IPS-NIHi7 (cell line): ENCODE data around the gene RICTOR.
"Not testable (repeated sequence)": the region's sequence is repeated elsewhere in the genome, so short reads cannot be mapped to it uniquely, and the experiment has no call there.

Experiments used
- DNase-seq: peaks from one replicate; pipeline ENCODE4 v3.0.0; 2012; ENCODE audit warnings: mixed read lengths; ENCODE audit errors: extremely low spot score

Gene RICTOR

GRCh38 chr5:39009280-39009679, 64.9 kb downstream of the RICTOR start:
- no peak for DNase-seq

- no peak for DNase-seq
These were observed 67.5 kb downstream of the RICTOR start for GRCh38 chr5:39006650-39007049.

DNA sequence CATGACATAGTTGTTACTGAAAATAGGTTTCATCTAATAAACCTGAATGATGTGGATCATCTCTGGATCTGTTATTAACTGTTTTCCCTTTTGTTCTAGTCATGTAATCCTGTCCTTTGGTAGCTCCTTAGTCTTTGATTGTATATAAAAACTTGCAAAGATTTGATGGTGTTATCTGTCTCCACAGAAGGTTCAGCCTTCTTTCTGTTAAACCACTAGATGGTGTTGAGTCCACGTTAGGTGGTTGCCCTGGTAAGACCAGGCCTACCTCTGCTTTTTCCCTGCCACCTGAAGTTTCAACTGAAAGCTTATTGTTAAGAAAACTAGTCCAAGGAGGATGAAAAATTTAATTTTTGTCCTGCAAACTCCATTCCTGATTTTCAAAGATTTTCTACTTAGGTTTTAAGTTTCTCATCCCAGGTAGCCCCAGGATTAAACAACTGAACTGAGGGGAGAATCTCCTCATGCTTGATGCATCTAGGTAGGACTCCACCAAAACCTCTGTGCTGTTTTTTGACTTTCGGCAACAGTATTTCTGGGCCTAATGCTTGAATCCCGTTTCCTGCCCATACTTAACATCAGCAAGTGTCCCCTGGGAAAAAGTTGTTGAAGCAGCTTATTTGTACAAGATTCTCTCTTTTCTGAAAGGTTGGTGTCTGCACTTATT, 68.5 kb downstream of the RICTOR start:
- DNase-seq: peak; percentile 24

DNA sequence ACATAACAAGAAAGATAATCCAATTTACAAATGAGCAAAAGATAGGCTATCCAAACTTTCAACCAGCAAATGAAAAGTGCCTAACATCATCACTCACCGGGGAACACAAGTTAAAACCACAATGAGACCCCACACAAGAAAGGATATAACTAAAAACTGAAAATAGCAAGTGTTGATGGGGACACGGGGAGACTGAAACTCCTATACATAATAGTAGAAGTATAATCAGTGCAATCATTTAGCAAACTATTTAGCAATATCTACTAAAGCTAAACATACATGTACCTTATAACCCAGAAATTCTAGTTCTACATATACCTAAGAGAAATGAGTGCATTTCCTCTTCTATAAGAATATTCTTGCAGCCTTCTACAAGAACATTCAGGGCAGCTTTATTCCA, 72.5 kb downstream of the RICTOR start:
- no peak for DNase-seq

DNA sequence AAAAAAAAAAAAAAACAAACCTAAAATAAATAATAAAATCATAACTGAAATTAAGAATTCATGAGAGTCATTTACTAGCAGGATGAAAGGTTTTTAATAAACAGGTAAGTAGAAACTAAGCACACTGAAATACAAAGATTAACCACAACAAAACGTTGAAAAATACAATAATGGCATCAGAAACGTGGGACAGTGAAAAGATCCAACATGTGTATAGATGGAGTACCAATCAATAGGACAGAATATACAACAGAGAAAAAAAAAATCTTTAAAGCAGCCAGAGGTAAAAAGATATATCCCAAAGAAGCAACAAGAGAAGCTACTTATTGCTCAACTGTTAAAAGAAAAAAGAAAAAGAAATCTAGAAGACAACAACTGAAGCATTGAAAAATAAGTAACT, 75.2 kb downstream of the RICTOR start:
- no peak for DNase-seq

DNA sequence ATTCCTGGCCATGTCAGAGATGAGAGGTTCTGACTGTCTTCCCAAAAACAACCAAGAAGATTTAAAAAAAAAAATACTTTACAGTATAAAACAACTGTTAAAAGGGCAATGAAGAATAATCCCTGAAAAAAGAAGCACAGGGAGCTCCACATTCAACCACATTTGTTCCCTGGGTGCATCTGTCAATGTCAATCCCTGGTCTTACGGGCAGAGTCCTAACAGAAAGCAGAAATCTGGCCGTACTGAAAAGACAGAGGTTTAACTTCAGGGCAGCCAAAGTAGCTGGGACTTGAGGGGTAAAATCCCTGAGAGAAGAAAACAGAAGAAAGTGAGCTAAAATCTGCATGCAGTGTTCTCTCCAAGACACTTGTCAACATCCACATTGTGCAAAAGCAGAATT, 76.6 kb downstream of the RICTOR start:
- DNase-seq: no peak

GRCh38 chr5:38996123-38996522, 78.1 kb downstream of the RICTOR start:
- DNase-seq: no peak

- peak; percentile 31 for DNase-seq
These were observed 79.8 kb downstream of the RICTOR start for GRCh38 chr5:38994324-38994927.

GRCh38 chr5:38989974-38990719, 84.1 kb downstream of the RICTOR start:
- DNase-seq: not testable (repeated sequence)

DNA sequence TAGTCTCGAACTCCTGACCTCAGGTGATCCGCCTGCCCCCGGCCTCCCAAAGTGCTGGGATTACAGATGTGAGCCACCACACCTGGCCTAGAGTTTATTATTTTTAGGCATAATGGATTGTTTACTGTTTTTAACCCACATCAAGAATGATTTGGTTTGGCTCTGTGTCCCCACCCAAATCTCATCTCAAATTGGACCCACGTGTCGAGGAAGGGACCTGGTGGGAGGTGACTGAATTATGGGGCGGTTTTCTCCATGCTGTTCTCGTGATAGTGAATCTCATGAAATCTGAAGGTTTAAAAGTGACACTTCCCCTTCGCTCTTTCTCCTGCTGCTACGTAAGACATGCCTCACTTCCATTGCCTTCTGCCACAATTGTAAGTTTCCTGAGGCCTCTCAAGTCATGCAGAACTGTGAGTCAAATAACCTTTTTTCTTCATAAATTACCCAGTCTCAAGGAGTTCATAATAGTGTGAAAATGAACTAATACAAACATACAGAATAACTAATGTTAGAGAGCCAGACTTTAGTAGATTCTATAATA, 88.2 kb downstream of the RICTOR start:
- DNase-seq: no peak

DNA sequence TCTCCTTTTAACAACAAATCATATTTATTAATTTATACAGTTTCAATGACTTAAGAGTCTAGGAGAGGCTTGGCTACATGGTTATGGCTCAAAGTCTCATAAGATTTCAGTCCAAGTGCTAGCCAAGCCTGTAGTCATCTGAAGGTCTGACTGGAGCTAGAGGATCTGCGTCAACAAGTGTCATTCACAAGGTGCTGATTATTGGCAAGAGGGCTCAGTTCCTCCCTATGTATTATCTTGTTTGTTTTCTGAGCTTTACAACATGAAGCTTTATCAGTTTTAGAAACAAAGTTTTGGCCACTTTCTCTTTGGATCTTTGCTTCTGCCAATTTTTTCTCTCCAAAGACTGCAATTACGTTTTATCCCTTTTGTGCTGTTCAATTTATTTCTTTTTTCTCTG, 94.7 kb downstream of the RICTOR start:
- no peak for DNase-seq

DNA sequence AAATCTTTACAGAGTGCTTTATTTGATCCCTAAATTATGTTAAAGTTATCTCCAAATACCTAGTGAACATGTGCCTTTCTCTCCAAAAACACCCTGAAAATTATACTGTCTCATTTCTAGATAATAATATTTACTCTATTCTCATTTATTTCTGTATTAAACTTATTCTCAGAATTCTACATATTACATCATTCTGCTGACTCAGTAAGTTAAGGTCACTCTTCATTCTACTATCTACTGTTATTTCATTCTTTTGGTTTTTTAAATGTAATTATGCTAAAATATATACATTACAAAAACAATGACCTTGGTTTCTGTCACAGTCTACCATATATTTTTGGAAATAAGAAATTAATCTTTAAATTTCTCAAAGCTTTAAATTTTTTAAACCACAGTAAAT, 96.2 kb downstream of the RICTOR start:
- no peak for DNase-seq

GRCh38 chr5:38968665-38969064, 105.5 kb downstream of the RICTOR start:
- DNase-seq: no peak

GRCh38 chr5:38961691-38962090, 112.5 kb downstream of the RICTOR start:
- DNase-seq: no peak

DNA sequence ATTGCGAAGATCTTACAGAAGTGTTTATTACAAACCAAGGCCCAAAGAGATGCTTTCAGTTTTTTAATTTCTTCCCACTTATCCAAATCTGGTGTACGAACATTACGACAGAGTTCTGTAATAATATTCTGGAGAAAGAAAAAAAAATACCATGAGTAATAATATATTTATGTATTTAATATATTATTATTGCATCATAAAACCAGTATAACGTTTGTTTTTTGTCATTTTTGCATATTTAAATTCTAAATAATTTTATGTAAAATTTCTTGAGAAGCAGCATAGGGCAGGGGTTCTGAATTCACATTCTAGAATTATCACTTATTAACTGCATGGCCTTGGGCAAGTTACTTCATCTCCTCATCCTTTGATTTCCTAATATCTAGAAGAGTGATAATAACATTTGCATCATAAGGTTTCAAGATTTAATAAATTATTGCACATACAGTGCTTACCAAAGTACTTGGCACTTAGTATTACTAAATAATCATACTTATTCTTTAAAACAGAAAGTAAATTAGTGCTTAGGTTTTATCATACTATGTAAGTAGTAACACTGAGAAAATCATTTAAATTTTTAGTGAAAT, 120.7 kb downstream of the RICTOR start:
- no peak for DNase-seq

- DNase-seq: no peak
These were observed 125.7 kb downstream of the RICTOR start for GRCh38 chr5:38948501-38948900.

- DNase-seq: no peak
These were observed 129.9 kb downstream of the RICTOR start for GRCh38 chr5:38944282-38944681.

GRCh38 chr5:38941912-38942311, 132.3 kb downstream of the RICTOR start:
- DNase-seq: no peak

- no peak for DNase-seq
These were observed 133.9 kb downstream of the RICTOR start for GRCh38 chr5:38940230-38940858.

- no peak for DNase-seq
These were observed 135.2 kb downstream of the RICTOR start for GRCh38 chr5:38938973-38939372.

GRCh38 chr5:38938424-38938823, 135.8 kb downstream of the RICTOR start:
- DNase-seq: no peak

DNA sequence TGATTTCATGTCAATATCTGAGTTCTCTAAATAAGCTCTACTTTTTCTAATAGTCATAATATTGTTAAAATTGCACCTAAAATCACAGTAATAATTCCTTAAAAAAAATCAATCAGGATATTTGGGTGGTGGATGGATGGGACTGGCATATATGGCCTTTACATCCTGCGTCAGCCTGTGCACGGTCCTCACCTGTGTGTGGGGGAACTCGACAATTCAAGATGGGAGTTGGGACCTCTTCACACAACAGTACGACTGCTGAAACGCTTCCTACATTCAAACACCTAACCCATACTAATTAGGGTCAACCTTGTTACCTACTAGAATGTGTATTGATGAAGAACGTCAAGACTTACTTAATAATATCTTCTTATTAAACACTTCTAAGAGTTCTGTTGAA, 137.9 kb downstream of the RICTOR start:
- DNase-seq: no peak
